Left lung (tissue), 10 donors: ENCODE data around the gene GRIA3. TPM values are rescaled to one million over a fixed set of nuclear protein-coding genes. Genes with fewer than 3 reads are reported as not detected.

Experiments
- ATAC-seq: fragments of 200-7000 bp; cut with Tn5 transposase; one replicate; pipeline ENCODE4 v1.9.1; 2020; ENCODE audit warnings: moderate library complexity
- DNase-seq, 4 donors: peaks; one replicate each; pipeline ENCODE4 v3.0.0-alpha.2; 2013 to 2020
- H3K27ac ChIP-seq, 2 donors: fragments of 200-600 bp; sonication (generic) in 1 of 2; one replicate each; pipeline versions ENCODE4 v1.5.0 to v1.8.0; 2020 to 2021
- H3K27me3 ChIP-seq, 2 donors: fragments of 200-600 bp; sonication (generic) in 1 of 2; one replicate each; pipeline versions ENCODE4 v1.5.0 to v1.8.0; 2020 to 2021
- H3K36me3 ChIP-seq, 2 donors: fragments of 200-600 bp; sonication (generic) in 1 of 2; one replicate each; pipeline versions ENCODE4 v1.5.0 to v1.8.0; 2020 to 2021
- H3K4me1 ChIP-seq, 2 donors: fragments of 200-600 bp; one replicate each; pipeline ENCODE4 v1.8.0; 2021
- H3K4me3 ChIP-seq, 2 donors: fragments of 200-600 bp; sonication (generic) in 1 of 2; one replicate each; pipeline versions ENCODE4 v1.5.0 to v1.8.0; 2020 to 2021; ENCODE audit warnings: mild to moderate bottlenecking in 1 of 2
- H3K9me3 ChIP-seq, 2 donors: fragments of 200-600 bp; sonication (generic) in 1 of 2; one replicate each; pipeline versions ENCODE4 v1.5.0 to v1.8.0; 2020 to 2021
- intact Hi-C, 2 donors: fragments of 100-400 bp; cut with DNase I; formaldehyde crosslinking; loops; one replicate each; pipeline versions ENCODE4 v1.11.2 to v1.14.2; 2022
- polyA plus RNA-seq, 6 donors: library from polyadenylated mRNA; unstranded; fragments of 120-200 nt; gene quantifications; one replicate each; pipeline ENCODE4 v1.2.1, GENCODE V29; 2013; ENCODE audit not compliant: insufficient read length in 6 of 6
- total RNA-seq, 2 donors: library from RNA; stranded (reverse); fragmentation: NEBNext Ultra II Directional; extraction: Animal tissue kit (Norgen Biotek cat#: 25700); gene quantifications; one replicate each; pipeline ENCODE4 v1.2.1, GENCODE V29; 2021
- TF ChIP-seq, protein P1 (sequence below), 2 donors: fragments of 200-600 bp; sonication (generic) in 1 of 2; IDR thresholded peaks; one replicate each; pipeline versions ENCODE4 v1.5.0 to v1.8.0; 2021; ENCODE audit warnings: antibody characterized with exemption in 2 of 2
- donor health status: DM: no; HTN: yes; CAD: no.
- donor health status: DM: no; HTN: no; CAD: no.

The GRIA3 gene
- total and polyA plus RNA-seq, 8 donors = 0.35 to 2.3 (median 0.68) TPM

DNA sequence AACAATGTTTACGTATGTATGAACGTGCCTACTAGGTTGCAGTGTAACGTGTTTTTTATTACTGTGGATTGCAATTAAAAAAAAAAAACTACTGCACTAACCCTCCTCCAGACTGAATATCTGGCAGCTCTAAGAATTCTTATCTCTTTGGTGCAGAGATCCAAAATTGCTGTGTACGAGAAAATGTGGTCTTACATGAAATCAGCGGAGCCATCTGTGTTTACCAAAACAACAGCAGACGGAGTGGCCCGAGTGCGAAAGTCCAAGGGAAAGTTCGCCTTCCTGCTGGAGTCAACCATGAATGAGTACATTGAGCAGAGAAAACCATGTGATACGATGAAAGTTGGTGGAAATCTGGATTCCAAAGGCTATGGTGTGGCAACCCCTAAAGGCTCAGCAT, 280.6 kb downstream of the GRIA3 start:
- DNase-seq (no peak), ATAC-seq (no peak)
- TF ChIP-seq, protein P1, sequence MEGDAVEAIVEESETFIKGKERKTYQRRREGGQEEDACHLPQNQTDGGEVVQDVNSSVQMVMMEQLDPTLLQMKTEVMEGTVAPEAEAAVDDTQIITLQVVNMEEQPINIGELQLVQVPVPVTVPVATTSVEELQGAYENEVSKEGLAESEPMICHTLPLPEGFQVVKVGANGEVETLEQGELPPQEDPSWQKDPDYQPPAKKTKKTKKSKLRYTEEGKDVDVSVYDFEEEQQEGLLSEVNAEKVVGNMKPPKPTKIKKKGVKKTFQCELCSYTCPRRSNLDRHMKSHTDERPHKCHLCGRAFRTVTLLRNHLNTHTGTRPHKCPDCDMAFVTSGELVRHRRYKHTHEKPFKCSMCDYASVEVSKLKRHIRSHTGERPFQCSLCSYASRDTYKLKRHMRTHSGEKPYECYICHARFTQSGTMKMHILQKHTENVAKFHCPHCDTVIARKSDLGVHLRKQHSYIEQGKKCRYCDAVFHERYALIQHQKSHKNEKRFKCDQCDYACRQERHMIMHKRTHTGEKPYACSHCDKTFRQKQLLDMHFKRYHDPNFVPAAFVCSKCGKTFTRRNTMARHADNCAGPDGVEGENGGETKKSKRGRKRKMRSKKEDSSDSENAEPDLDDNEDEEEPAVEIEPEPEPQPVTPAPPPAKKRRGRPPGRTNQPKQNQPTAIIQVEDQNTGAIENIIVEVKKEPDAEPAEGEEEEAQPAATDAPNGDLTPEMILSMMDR (IDR thresholded peaks at IDR 0.05) = no peak
- no peaks in the 10 kb centered on the region for H3K4me1 ChIP-seq
- no peaks in the 10 kb centered on the region for H3K9me3 ChIP-seq
- H3K4me3 ChIP-seq = no peak overlapping the region
- intact Hi-C loops = no loop called here
- no peaks in the 10 kb centered on the region for H3K27me3 ChIP-seq
- no peak overlapping the region for H3K27ac ChIP-seq
- no peaks in the 10 kb centered on the region for H3K36me3 ChIP-seq

DNA sequence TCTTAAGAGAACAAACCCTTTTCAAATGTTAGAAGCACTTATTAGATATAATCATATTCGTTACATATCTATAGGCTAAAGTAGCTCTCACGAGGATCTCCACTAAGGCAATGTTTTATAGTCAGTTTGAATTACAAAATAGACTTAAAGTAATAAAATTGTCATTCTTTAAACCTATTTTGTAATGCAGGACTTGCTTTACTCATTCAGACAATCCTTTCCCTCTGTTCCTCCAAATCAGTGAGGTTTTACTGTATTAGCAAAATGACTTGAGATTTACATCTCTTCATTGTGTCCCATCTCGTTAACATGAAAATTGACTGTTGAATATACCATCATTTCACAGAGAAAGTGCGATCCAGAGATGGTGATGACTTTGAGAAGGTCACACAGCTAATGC, 284.4 kb downstream of the GRIA3 start:
- H3K27ac ChIP-seq = no peak overlapping the region
- no peak for DNase-seq
- no peaks in the 10 kb centered on the region for H3K27me3 ChIP-seq
- intact Hi-C loops = no loop called here
- TF ChIP-seq, protein P1 (IDR thresholded peaks at IDR 0.05) = no peak
- no peak for ATAC-seq
- H3K4me3 ChIP-seq = no peak overlapping the region
- H3K9me3 ChIP-seq = no peaks in the 10 kb centered on the region
- no peaks in the 10 kb centered on the region for H3K4me1 ChIP-seq
- no peaks in the 10 kb centered on the region for H3K36me3 ChIP-seq

DNA sequence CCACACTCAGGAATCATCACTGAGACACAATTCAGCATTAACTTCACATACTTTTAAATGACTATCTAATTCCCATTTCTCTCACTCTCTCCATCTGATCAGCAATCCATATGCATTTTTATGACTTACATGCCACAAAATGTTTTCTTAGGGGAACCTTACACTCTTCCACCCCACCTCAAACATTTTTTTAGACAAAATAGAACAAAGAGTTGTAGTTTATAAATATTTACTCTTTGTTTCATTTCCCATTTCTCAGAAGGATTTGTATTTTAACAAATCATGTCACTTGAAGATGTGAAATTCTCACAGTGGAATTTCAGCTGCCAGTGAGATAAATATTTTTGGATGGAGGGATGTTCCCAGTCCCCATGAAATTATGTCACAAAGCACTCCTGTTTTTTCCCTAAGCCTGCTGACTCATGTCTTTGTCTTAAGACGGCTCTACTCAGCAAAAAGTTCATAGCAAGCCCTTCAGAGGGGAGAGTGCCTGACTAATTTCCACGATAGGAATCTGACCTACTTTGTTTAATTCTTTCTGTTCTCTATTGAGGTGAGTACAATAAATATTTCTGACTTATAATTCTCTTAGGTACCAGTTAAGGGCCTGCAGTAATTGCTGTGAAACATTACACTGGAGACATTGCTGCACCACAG, 291.1 kb downstream of the GRIA3 start:
- Histone ChIP-seq H3K4me1 (no peaks in the 10 kb centered on the region), H3K36me3 (no peaks in the 10 kb centered on the region), H3K27me3 (no peaks in the 10 kb centered on the region), H3K4me3 (no peak overlapping the region), H3K27ac (no peak overlapping the region), H3K9me3 (no peaks in the 10 kb centered on the region)
- ATAC-seq (peak; percentile 69), DNase-seq (no peak)
- TF ChIP-seq, protein P1 (IDR thresholded peaks at IDR 0.05) = no peak
- intact Hi-C loops = no loop called here

DNA sequence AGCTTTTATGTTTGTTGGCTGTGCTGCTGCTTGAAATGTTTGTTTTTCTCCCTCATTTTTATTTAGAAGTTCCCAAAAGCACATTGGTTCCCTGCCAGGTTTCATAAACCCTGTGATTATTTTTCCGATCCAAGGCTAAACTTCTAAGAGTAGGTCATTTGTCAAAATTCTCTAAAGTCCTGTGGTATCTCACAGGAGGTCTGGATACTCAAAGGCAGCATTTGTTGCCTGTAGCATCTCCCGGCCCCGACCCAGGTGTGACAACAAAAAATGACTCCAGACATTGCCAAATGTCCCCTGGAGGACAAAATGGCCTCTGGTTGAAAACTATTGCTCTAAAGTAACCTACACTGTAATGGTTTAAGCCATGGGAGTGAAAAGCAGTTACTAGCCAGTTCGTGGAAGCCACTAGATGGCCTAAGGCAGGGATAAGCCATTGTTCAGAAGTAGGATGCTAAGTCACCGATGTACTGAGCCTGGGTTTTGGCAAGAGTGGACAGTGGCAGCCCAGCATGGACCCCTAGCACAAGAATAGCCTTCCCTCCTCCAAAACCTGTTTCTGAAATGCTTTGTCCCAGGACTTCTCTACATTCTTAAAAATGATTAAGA, 292.6 kb downstream of the GRIA3 start:
- no peak overlapping the region for H3K27ac ChIP-seq
- H3K36me3 ChIP-seq = no peaks in the 10 kb centered on the region
- DNase-seq (peak in 1 of 4 donors; percentile 27), ATAC-seq (no peak)
- no peaks in the 10 kb centered on the region for H3K27me3 ChIP-seq
- no peaks in the 10 kb centered on the region for H3K9me3 ChIP-seq
- H3K4me1 ChIP-seq = no peaks in the 10 kb centered on the region
- TF ChIP-seq, protein P1 (IDR thresholded peaks at IDR 0.05) = no peak
- intact Hi-C loops = no loop called here
- H3K4me3 ChIP-seq = no peak overlapping the region

DNA sequence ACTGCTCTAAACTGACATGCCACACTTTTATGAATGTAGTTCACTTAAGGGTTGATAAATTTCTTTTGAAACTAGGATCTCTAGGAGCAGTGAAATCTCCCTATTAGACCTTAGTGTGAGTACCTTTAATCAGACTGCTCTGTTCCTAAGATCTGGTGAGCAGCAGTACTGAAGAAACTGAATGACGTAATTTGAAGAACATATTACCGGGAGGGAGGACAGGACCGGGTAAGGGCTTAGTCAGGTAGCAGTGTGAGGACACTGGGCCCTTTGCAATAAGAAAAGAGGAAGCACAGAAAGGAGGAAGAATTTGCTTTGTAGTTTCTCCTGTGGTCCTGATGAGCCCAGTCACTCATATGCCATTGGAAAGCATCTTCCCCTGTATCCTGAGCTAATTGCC, 293.6 kb downstream of the GRIA3 start:
- Histone ChIP-seq H3K4me3 (no peak overlapping the region), H3K9me3 (no peaks in the 10 kb centered on the region), H3K36me3 (no peaks in the 10 kb centered on the region), H3K27me3 (no peaks in the 10 kb centered on the region), H3K4me1 (no peaks in the 10 kb centered on the region), H3K27ac (no peak overlapping the region)
- TF ChIP-seq, protein P1 (IDR thresholded peaks at IDR 0.05) = no peak
- ATAC-seq (no peak), DNase-seq (no peak)
- intact Hi-C loops = no loop called here
